GM12878 (cell line): ENCODE data around the gene HSP90AB1. TPM values are rescaled to one million over a fixed set of nuclear protein-coding genes. Genes with fewer than 3 reads are reported as not detected.
A peak's percentile ranks its signal among the peaks of the same experiment; 100 is the strongest.

Experiments used
- BACH1 ChIP-seq: fragments of 450-650 bp; IDR thresholded peaks from 2 replicates; pipeline ENCODE4 v1.6.1; 2017; ENCODE audit warnings: mild to moderate bottlenecking, borderline replicate concordance
- BHLHE40 ChIP-seq, 2 experiments: fragments of 450-650 bp in 1 of 2; IDR thresholded peaks; 2 replicates each; pipeline ENCODE4 v1.6.1; 2011 to 2017; ENCODE audit warnings: low read depth in 2 of 2, borderline replicate concordance in 1 of 2, improper control_type of control experiment in 1 of 2, low read length in 1 of 2, mild to moderate bottlenecking in 1 of 2
- CHD2 ChIP-seq: IDR thresholded peaks from 2 replicates; pipeline ENCODE4 v1.6.1; 2011; ENCODE audit warnings: low read depth, low read length, improper control_type of control experiment, borderline replicate concordance
- EGR1 ChIP-seq, 2 experiments: IDR thresholded peaks; 1 replicate in 1 of 2; 2 replicates in 1 of 2; pipeline ENCODE4 v1.6.1; 2011 to 2012; ENCODE audit warnings: low read depth in 2 of 2, low read length in 2 of 2, borderline replicate concordance in 1 of 2, mild to moderate bottlenecking in 1 of 2, moderate library complexity in 1 of 2
- EP300 ChIP-seq, 2 experiments: fragments of 150-350 bp in 1 of 2; IDR thresholded peaks; 2 replicates each; pipeline ENCODE4 v1.6.1; 2011 to 2012; ENCODE audit warnings: low read depth in 2 of 2, low read length in 2 of 2, borderline replicate concordance in 1 of 2, improper control_type of control experiment in 1 of 2, inconsistent platforms in 1 of 2; ENCODE audit not compliant: control insufficient read depth in 1 of 2
- EZH2 ChIP-seq: IDR thresholded peaks from 2 replicates; pipeline ENCODE4 v1.6.1; 2012; ENCODE audit warnings: low read depth, mild to moderate bottlenecking, control low read depth, inconsistent platforms, low read length, borderline replicate concordance; ENCODE audit not compliant: control insufficient read depth
- GABPA ChIP-seq: IDR thresholded peaks from 2 replicates; pipeline ENCODE4 v1.6.1; 2014; ENCODE audit warnings: antibody characterized with exemption, low read depth, mild to moderate bottlenecking, inconsistent platforms
- IKZF2 ChIP-seq, 2 experiments: fragments of 450-650 bp; IDR thresholded peaks; 2 replicates each; pipeline ENCODE4 v1.6.1; 2017; ENCODE audit warnings: mild to moderate bottlenecking in 2 of 2, moderate library complexity in 2 of 2
- IRF4 ChIP-seq: IDR thresholded peaks from 2 replicates; pipeline ENCODE4 v1.6.1; 2011; ENCODE audit warnings: low read depth, low read length
- MEF2A ChIP-seq: IDR thresholded peaks from 2 replicates; pipeline ENCODE4 v1.6.1; 2011; ENCODE audit warnings: low read depth, mild to moderate bottlenecking, low read length, moderate library complexity; ENCODE audit not compliant: insufficient read depth
- MEF2B ChIP-seq: fragments of 450-650 bp; IDR thresholded peaks from 2 replicates; pipeline ENCODE4 v1.6.1; 2018; ENCODE audit warnings: mild to moderate bottlenecking, moderate library complexity; ENCODE audit not compliant: partially characterized antibody, poor library complexity, severe bottlenecking
- NR2F1 ChIP-seq: fragments of 450-650 bp; conservative IDR thresholded peaks from 2 replicates; pipeline ENCODE4 v1.6.1; 2017; ENCODE audit warnings: mild to moderate bottlenecking
- POLR2AphosphoS2 ChIP-seq: IDR thresholded peaks from 2 replicates; pipeline ENCODE4 v1.6.1; 2011; ENCODE audit warnings: low read depth, mild to moderate bottlenecking, low read length, improper control_type of control experiment, moderate library complexity
- RAD21 ChIP-seq: IDR thresholded peaks from 2 replicates; pipeline ENCODE4 v1.6.1; 2011; ENCODE audit warnings: mild to moderate bottlenecking, low read depth, low read length, moderate library complexity; ENCODE audit not compliant: insufficient read depth
- RFX5 ChIP-seq: IDR thresholded peaks from 2 replicates; pipeline ENCODE4 v1.6.1; 2011; ENCODE audit warnings: low read depth, low read length, improper control_type of control experiment
- SMAD1 ChIP-seq: fragments of 450-650 bp; IDR thresholded peaks from 2 replicates; pipeline ENCODE4 v1.6.1; 2018; ENCODE audit warnings: mild to moderate bottlenecking, low read depth; ENCODE audit not compliant: partially characterized antibody
- TARDBP ChIP-seq: IDR thresholded peaks from 2 replicates; pipeline ENCODE4 v1.6.1; 2016; ENCODE audit warnings: borderline replicate concordance
- TCF12 ChIP-seq: IDR thresholded peaks from 2 replicates; pipeline ENCODE4 v1.6.1; 2011; ENCODE audit warnings: low read depth, mild to moderate bottlenecking, low read length
- TCF3 ChIP-seq: IDR thresholded peaks from 2 replicates; pipeline ENCODE4 v1.6.1; 2012; ENCODE audit warnings: low read depth, mild to moderate bottlenecking, low read length, borderline replicate concordance; ENCODE audit not compliant: insufficient read depth
- ZNF384 ChIP-seq: IDR thresholded peaks from 2 replicates; pipeline ENCODE4 v1.6.1; 2012; ENCODE audit warnings: low read depth, mild to moderate bottlenecking, low read length, improper control_type of control experiment, borderline replicate concordance
- polyA plus RNA-seq, 11 experiments: library from polyadenylated mRNA; depleted of rRNA in 4 of 11; unstranded in 6 of 11; stranded (reverse) in 5 of 11; fragments of >200 nt; fragmentation: Nextera tagmentation in 4 of 11; fragmentation: Illumina TruSeq in 1 of 11; extraction: Ambion mirVana in 4 of 11; extraction: Trizol in 1 of 11; gene quantifications; 1 replicate in 1 of 11; 2 replicates in 10 of 11; pipeline versions ENCODE4 v1.2.1 to v1.2.3, GENCODE V29; 2011 to 2016; ENCODE audit warnings: inconsistent platforms in 2 of 11, missing spikeins in 2 of 11, low read depth in 1 of 11
- total RNA-seq, 4 experiments: library from RNA; depleted of rRNA in 3 of 4; stranded (reverse); fragments of >200 nt in 3 of 4; fragmentation: Illumina TruSeq in 1 of 4; extraction: Trizol in 1 of 4; gene quantifications; 2 replicates each; pipeline versions ENCODE4 v1.2.1 to v1.2.3, GENCODE V29; 2013 to 2021
- TF ChIP-seq, protein P1 (sequence below): IDR thresholded peaks from 2 replicates; pipeline ENCODE4 v1.6.1; 2012; ENCODE audit warnings: low read depth, low read length, improper control_type of control experiment
- TF ChIP-seq, protein P2 (sequence below): fragments of 150-350 bp; IDR thresholded peaks from 2 replicates; pipeline ENCODE4 v1.6.1; 2014; ENCODE audit warnings: mild to moderate bottlenecking, low read depth, low read length
- TF ChIP-seq, protein P3 (sequence below): fragments of 450-650 bp; IDR thresholded peaks from 2 replicates; pipeline ENCODE4 v1.6.1; 2017; ENCODE audit warnings: mild to moderate bottlenecking, moderate library complexity

The HSP90AB1 gene
- total and polyA plus RNA-seq, 10 of the 15 experiments (the other 5 are each of a cell fraction or from before 2014, with no cell fraction given) = 988 to 1,682 (median 1,146) TPM

DNA sequence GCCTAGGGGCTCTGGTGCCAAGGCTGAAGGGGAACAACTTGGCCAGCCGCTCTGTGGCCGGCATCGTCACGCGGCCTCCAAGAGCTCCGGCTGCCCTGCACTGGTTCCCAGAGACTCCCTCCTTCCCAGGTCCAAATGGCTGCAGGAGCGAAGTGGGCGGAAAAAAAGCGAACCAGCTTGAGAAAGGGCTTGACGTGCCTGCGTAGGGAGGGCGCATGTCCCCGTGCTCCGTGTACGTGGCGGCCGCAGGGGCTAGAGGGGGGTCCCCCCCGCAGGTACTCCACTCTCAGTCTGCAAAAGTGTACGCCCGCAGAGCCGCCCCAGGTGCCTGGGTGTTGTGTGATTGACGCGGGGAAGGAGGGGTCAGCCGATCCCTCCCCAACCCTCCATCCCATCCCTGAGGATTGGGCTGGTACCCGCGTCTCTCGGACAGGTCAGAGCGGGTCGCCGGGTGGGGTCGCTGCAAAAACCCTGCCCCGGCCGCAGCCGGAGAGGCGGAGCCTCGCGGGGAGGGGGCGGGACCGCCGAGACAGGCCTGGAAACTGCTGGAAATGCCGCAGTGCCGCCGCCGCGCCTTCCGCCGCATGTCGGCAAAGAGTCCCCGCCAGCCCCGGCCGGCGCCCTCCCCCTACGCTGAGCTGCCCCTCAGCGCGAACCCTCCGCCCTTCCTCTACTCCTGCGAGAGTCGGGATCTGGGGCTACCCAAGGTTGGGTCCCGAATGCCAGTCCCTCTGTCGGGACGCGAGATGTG, 814 bp upstream of the HSP90AB1 start (continued):
- TF ChIP-seq CHD2 (peak; percentile 92), ZNF384 (no peak), BACH1 (peak; percentile 75; the same call in 1 of the 2 replicates), IKZF2 (IDR thresholded peaks at IDR 0.05) (peak; percentile 35 to 50; a peak in 3 of 4 replicates), TCF12 (peak; percentile 74; the same call in 1 of the 2 replicates), EP300 (IDR thresholded peaks at IDR 0.05; ENCODE audit: borderline replicate concordance in 1 of 2, control insufficient read depth in 1 of 2, low read depth in 2 of 2, low read length in 2 of 2) (peak in 1 of 2 experiments; percentile 75; a peak in 2 of 4 replicates), EZH2 (no peak), RFX5 (no peak; the same call in 1 of the 2 replicates), SMAD1 (no peak), TARDBP (0 out of 2 replicates have a peak, but pooled peaks have one; percentile 28), TCF3 (peak; percentile 84; the same call in 1 of the 2 replicates), NR2F1 (peak; percentile 52; the same call in 1 of the 2 replicates), GABPA (no peak), RAD21 (no peak), IRF4 (0 out of 2 replicates have a peak, but pooled peaks have one; percentile 37), BHLHE40 (IDR thresholded peaks at IDR 0.05; ENCODE audit: borderline replicate concordance in 1 of 2, low read depth in 2 of 2, low read length in 1 of 2) (peak in 1 of 2 experiments; percentile 80; a peak in 3 of 4 replicates), POLR2AphosphoS2 (no peak), MEF2B (peak; percentile 9), MEF2A (0 out of 2 replicates have a peak, but pooled peaks have one; percentile 25), EGR1 (IDR thresholded peaks at IDR 0.05; ENCODE audit: borderline replicate concordance in 1 of 2, low read depth in 2 of 2, low read length in 2 of 2) (peak in 1 of 2 experiments; percentile 44; a peak in 1 of 3 replicates)
- TF ChIP-seq, protein P1, sequence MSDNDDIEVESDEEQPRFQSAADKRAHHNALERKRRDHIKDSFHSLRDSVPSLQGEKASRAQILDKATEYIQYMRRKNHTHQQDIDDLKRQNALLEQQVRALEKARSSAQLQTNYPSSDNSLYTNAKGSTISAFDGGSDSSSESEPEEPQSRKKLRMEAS = peak; percentile 55
- TF ChIP-seq, protein P2, sequence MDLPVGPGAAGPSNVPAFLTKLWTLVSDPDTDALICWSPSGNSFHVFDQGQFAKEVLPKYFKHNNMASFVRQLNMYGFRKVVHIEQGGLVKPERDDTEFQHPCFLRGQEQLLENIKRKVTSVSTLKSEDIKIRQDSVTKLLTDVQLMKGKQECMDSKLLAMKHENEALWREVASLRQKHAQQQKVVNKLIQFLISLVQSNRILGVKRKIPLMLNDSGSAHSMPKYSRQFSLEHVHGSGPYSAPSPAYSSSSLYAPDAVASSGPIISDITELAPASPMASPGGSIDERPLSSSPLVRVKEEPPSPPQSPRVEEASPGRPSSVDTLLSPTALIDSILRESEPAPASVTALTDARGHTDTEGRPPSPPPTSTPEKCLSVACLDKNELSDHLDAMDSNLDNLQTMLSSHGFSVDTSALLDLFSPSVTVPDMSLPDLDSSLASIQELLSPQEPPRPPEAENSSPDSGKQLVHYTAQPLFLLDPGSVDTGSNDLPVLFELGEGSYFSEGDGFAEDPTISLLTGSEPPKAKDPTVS = peak; percentile 99
- TF ChIP-seq, protein P3, sequence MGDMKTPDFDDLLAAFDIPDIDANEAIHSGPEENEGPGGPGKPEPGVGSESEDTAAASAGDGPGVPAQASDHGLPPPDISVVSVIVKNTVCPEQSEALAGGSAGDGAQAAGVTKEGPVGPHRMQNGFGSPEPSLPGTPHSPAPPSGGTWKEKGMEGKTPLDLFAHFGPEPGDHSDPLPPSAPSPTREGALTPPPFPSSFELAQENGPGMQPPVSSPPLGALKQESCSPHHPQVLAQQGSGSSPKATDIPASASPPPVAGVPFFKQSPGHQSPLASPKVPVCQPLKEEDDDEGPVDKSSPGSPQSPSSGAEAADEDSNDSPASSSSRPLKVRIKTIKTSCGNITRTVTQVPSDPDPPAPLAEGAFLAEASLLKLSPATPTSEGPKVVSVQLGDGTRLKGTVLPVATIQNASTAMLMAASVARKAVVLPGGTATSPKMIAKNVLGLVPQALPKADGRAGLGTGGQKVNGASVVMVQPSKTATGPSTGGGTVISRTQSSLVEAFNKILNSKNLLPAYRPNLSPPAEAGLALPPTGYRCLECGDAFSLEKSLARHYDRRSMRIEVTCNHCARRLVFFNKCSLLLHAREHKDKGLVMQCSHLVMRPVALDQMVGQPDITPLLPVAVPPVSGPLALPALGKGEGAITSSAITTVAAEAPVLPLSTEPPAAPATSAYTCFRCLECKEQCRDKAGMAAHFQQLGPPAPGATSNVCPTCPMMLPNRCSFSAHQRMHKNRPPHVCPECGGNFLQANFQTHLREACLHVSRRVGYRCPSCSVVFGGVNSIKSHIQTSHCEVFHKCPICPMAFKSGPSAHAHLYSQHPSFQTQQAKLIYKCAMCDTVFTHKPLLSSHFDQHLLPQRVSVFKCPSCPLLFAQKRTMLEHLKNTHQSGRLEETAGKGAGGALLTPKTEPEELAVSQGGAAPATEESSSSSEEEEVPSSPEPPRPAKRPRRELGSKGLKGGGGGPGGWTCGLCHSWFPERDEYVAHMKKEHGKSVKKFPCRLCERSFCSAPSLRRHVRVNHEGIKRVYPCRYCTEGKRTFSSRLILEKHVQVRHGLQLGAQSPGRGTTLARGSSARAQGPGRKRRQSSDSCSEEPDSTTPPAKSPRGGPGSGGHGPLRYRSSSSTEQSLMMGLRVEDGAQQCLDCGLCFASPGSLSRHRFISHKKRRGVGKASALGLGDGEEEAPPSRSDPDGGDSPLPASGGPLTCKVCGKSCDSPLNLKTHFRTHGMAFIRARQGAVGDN = peak; percentile 15; the same call in 1 of the 2 replicates
